ENCODE measurements around the gene APBA1. TPM values are rescaled to one million over a fixed set of nuclear protein-coding genes. Genes with fewer than 3 reads are reported as not detected.

Gene APBA1
- polyA plus RNA-seq, 3 donors, result 1.6 TPM; not detected in 2

DNA sequence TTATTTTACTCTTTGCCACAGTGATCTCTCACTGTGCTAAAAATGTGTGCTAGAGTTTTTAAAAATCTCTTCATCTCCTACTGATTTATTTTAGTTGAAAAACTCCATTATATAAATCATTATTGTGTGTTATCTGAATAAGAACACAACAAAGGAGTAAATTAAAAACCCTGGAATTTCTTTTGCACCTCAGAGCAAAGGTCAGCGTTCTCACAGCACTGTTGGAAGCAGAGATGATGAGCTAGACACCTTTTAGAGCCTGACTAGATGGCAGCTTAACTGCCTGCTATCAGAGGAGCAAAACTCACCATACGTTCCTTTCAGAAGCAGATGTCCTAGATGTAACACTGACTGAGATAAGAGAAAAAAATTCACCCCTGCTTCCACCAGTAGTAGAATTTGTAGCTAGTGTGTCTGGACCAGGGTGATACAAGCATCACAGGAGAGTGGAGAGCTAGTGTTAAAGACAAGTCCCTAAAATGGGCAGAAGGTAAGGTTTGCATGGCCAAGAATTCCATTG is 200.0 kb downstream of the APBA1 start:
- H2AFZ ChIP-seq (ENCODE audit: insufficient read depth, low read depth, low read length, poor library complexity, severe bottlenecking), result no peak overlapping the region
- no peak for DNase-seq
- intact Hi-C loops (cut with micrococcal nuclease), result no loop called here
- no peaks in the 10 kb centered on the region for H4K20me1 ChIP-seq (ENCODE audit: insufficient read depth, low read length)
- no peak overlapping the region for H3K4me3 Mint-ChIP-seq
- no peaks in the 10 kb centered on the region for H3K4me1 Mint-ChIP-seq
- H3K27me3 ChIP-seq (ENCODE audit: control insufficient read depth in 2 of 2, insufficient read depth in 2 of 2, low read length in 2 of 2), result no peaks in the 10 kb centered on the region
- no peak overlapping the region for H3K27ac ChIP-seq (ENCODE audit: low read depth in 1 of 2, low read length in 2 of 2)
- no peak overlapping the region for H3K27ac Mint-ChIP-seq
- H3K4me1 ChIP-seq (ENCODE audit: control insufficient read depth in 1 of 2, insufficient read depth in 2 of 2, low read length in 2 of 2), result no peaks in the 10 kb centered on the region
- H3K4me3 ChIP-seq (replicated peaks in 1 of 3; ENCODE audit: low read depth in 2 of 3, low read length in 3 of 3), result no peak overlapping the region
- H3K79me2 ChIP-seq (ENCODE audit: insufficient read depth, low read length), result no peaks in the 10 kb centered on the region
- H3K27me3 Mint-ChIP-seq (ENCODE audit: low read depth in 3 of 3), result peaks cover 0 to 5% (median 0%) of the 10 kb centered on the region in 3 donors
- H3K4me2 ChIP-seq (replicated peaks; ENCODE audit: extremely low read depth, low read length, poor library complexity, severe bottlenecking), result no peak overlapping the region
- H3K36me3 ChIP-seq (replicated peaks in 1 of 2; ENCODE audit: control insufficient read depth in 1 of 2, insufficient read depth in 2 of 2, low read length in 2 of 2), result no peaks in the 10 kb centered on the region
- TF ChIP-seq, protein P1, sequence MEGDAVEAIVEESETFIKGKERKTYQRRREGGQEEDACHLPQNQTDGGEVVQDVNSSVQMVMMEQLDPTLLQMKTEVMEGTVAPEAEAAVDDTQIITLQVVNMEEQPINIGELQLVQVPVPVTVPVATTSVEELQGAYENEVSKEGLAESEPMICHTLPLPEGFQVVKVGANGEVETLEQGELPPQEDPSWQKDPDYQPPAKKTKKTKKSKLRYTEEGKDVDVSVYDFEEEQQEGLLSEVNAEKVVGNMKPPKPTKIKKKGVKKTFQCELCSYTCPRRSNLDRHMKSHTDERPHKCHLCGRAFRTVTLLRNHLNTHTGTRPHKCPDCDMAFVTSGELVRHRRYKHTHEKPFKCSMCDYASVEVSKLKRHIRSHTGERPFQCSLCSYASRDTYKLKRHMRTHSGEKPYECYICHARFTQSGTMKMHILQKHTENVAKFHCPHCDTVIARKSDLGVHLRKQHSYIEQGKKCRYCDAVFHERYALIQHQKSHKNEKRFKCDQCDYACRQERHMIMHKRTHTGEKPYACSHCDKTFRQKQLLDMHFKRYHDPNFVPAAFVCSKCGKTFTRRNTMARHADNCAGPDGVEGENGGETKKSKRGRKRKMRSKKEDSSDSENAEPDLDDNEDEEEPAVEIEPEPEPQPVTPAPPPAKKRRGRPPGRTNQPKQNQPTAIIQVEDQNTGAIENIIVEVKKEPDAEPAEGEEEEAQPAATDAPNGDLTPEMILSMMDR (IDR thresholded peaks at IDR 0.05), result no peak
- H3K9me3 ChIP-seq (replicated peaks in 1 of 2; ENCODE audit: control insufficient read depth in 1 of 2, insufficient read depth in 1 of 2, low read length in 2 of 2), result no peaks in the 10 kb centered on the region
- H3K9ac ChIP-seq (ENCODE audit: insufficient read depth, low read length, poor library complexity, severe bottlenecking), result no peak overlapping the region
- H3K36me3 Mint-ChIP-seq, result no peaks in the 10 kb centered on the region
- H3K9me3 Mint-ChIP-seq, result peaks cover 0 to 3% (median 0%) of the 10 kb centered on the region in 7 donors
- WGBS (ENCODE audit: insufficient coverage), result 86% methylated on average over 1 of the region's 2 CpGs

DNA sequence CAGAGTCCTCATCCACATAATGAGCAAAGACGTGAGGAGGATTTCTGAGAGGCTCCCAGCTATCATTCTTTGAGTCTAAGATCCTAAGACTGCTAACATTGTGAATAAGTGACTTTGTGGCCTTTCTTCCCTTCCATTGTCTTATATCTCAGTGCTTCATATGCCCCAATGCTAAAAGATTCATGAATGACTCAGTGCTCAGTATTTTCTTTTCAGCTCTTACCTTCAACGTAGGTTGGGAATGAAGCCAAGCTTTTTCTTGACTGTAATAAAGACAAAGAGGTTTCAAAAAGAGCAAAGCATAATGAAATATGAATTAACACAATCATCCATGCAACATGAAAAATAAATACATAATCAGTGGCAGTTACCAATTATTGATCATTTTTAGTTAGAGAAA is 200.7 kb downstream of the APBA1 start:
- Histone ChIP-seq H2AFZ (ENCODE audit: insufficient read depth, low read depth, low read length, poor library complexity, severe bottlenecking) (no peak overlapping the region), H3K27ac (ENCODE audit: low read depth in 1 of 2, low read length in 2 of 2) (no peak overlapping the region), H3K4me3 (replicated peaks in 1 of 3; ENCODE audit: low read depth in 2 of 3, low read length in 3 of 3) (no peak overlapping the region), H4K20me1 (ENCODE audit: insufficient read depth, low read length) (no peaks in the 10 kb centered on the region), H3K4me2 (replicated peaks; ENCODE audit: extremely low read depth, low read length, poor library complexity, severe bottlenecking) (no peak overlapping the region), H3K36me3 (replicated peaks in 1 of 2; ENCODE audit: control insufficient read depth in 1 of 2, insufficient read depth in 2 of 2, low read length in 2 of 2) (no peaks in the 10 kb centered on the region), H3K9ac (ENCODE audit: insufficient read depth, low read length, poor library complexity, severe bottlenecking) (no peak overlapping the region), H3K27me3 (ENCODE audit: control insufficient read depth in 2 of 2, insufficient read depth in 2 of 2, low read length in 2 of 2) (no peaks in the 10 kb centered on the region), H3K4me1 (ENCODE audit: control insufficient read depth in 1 of 2, insufficient read depth in 2 of 2, low read length in 2 of 2) (no peaks in the 10 kb centered on the region), H3K9me3 (replicated peaks in 1 of 2; ENCODE audit: control insufficient read depth in 1 of 2, insufficient read depth in 1 of 2, low read length in 2 of 2) (no peaks in the 10 kb centered on the region), H3K79me2 (ENCODE audit: insufficient read depth, low read length) (no peaks in the 10 kb centered on the region)
- Mint-ChIP-seq H3K27me3 (ENCODE audit: low read depth in 3 of 3) (peaks cover 0 to 5% (median 0%) of the 10 kb centered on the region in 3 donors), H3K9me3 (peaks cover 0 to 2% (median 0%) of the 10 kb centered on the region in 7 donors), H3K4me1 (no peaks in the 10 kb centered on the region), H3K36me3 (no peaks in the 10 kb centered on the region), H3K4me3 (no peak overlapping the region), H3K27ac (no peak overlapping the region)
- TF ChIP-seq, protein P1 (IDR thresholded peaks at IDR 0.05), result no peak
- WGBS (ENCODE audit: insufficient coverage), result no CpG with 5 or more reads among the region's 2 CpGs
- intact Hi-C loops (cut with micrococcal nuclease), result no loop called here
- no peak for DNase-seq
